OCI-LY7 (cell line): ENCODE results near the gene NDUFAF5. TPM values are rescaled to one million over a fixed set of nuclear protein-coding genes. Genes with fewer than 3 reads are reported as not detected.

Experiments
- BruUV-seq: library from RNA; stranded (reverse); fragments of 400-500 nt; replicated peaks from 2 replicates; lab custom pipeline; 2021; lab: Mats Ljungman, UMichigan
- CTCF ChIA-PET: fragments of 300-600 bp; sonication (Branson Sonifier 250); formaldehyde crosslinking; loops from one replicate; lab custom pipeline; 2022; ENCODE audit warnings: antibody characterized with exemption; ENCODE audit not compliant: unreplicated experiment; lab: Charles Lee
- POLR2A ChIA-PET: fragments of 300-600 bp; sonication (Branson Sonifier 250); formaldehyde crosslinking; loops from one replicate; lab custom pipeline; 2022; ENCODE audit warnings: antibody characterized with exemption; lab: Charles Lee
- DNase-seq: peaks from one replicate; pipeline ENCODE4 v3.0.0-alpha.2; 2015; ENCODE audit warnings: low spot score
- H2AFZ ChIP-seq: fragments of 200-600 bp; sonication (generic), shearing (Covaris generic); 2 replicates; pipeline ENCODE4 v1.6.1; 2014; ENCODE audit warnings: mild to moderate bottlenecking, antibody characterized with exemption, low read length, moderate library complexity
- H3K27ac ChIP-seq: fragments of 200-600 bp; sonication (generic); 2 replicates; pipeline ENCODE4 v1.5.1; 2014; ENCODE audit warnings: mixed run types, low read depth, mild to moderate bottlenecking, moderate library complexity, low read length, inconsistent platforms; ENCODE audit not compliant: poor library complexity, severe bottlenecking
- H3K36me3 ChIP-seq: fragments of 200-600 bp; sonication (generic); 2 replicates; pipeline ENCODE4 v1.6.1; 2014; ENCODE audit warnings: mild to moderate bottlenecking, antibody characterized with exemption, low read length, moderate library complexity, mixed read lengths; ENCODE audit not compliant: insufficient read depth
- H3K4me1 ChIP-seq: fragments of 200-600 bp; sonication (generic); 2 replicates; pipeline ENCODE4 v1.5.1; 2014; ENCODE audit warnings: mild to moderate bottlenecking, low read length; ENCODE audit not compliant: insufficient read depth, poor library complexity, severe bottlenecking
- H3K4me2 ChIP-seq: fragments of 200-600 bp; sonication (generic); 2 replicates; pipeline ENCODE4 v1.6.1; 2014; ENCODE audit warnings: mild to moderate bottlenecking, low read length
- H3K4me3 ChIP-seq: fragments of 200-600 bp; sonication (generic); 2 replicates; pipeline ENCODE4 v1.5.1; 2014; ENCODE audit warnings: mild to moderate bottlenecking, low read depth, low read length; ENCODE audit not compliant: poor library complexity, severe bottlenecking
- H3K79me2 ChIP-seq: fragments of 200-600 bp; sonication (generic); 2 replicates; pipeline ENCODE4 v1.6.1; 2016; ENCODE audit warnings: low read depth, mild to moderate bottlenecking, low read length, moderate library complexity, mixed read lengths; ENCODE audit not compliant: insufficient read depth
- H3K9me2 ChIP-seq: fragments of 200-600 bp; sonication (generic); 2 replicates; pipeline ENCODE4 v1.6.1; 2016; ENCODE audit warnings: mild to moderate bottlenecking, low read length, mixed read lengths; ENCODE audit not compliant: insufficient read depth
- H3K9me3 ChIP-seq: fragments of 200-600 bp; sonication (generic); 2 replicates; pipeline ENCODE4 v1.6.1; 2014; ENCODE audit warnings: mild to moderate bottlenecking, mixed run types, low read length, mixed read lengths
- H4K20me1 ChIP-seq: fragments of 200-600 bp; sonication (generic); 2 replicates; pipeline ENCODE4 v1.6.1; 2014; ENCODE audit warnings: mild to moderate bottlenecking, antibody characterized with exemption, low read length, moderate library complexity, mixed read lengths; ENCODE audit not compliant: insufficient read depth
- CTCF ChIP-seq: fragments of 200-600 bp; sonication (generic); conservative IDR thresholded peaks from 2 replicates; pipeline ENCODE4 v1.5.1; 2014; ENCODE audit warnings: mild to moderate bottlenecking, antibody characterized with exemption, low read length, moderate library complexity, mixed read lengths
- EZH2phosphoT487 ChIP-seq: fragments of 200-600 bp; sonication (generic); IDR thresholded peaks from 2 replicates; pipeline ENCODE4 v1.6.1; 2018; ENCODE audit warnings: low read depth, borderline replicate concordance, mild to moderate bottlenecking, mixed run types, antibody characterized with exemption, low read length, moderate library complexity, mixed read lengths
- intact Hi-C: fragments of 100-400 bp; cut with micrococcal nuclease; formaldehyde crosslinking; loops from one replicate; pipeline ENCODE4 v1.10.0; 2022; ENCODE audit not compliant: unreplicated experiment
- total RNA-seq, 2 experiments: library from RNA; depleted of rRNA in 1 of 2; stranded (reverse); fragments of >200 nt in 1 of 2; shearing (Covaris generic) in 1 of 2; gene quantifications; 2 replicates each; pipeline ENCODE4 v1.2.3, GENCODE V29; 2014 to 2022

NDUFAF5 gene
- total RNA-seq, 2 experiments from 2014 or later = 27.3 to 35.4 TPM

- Histone ChIP-seq H3K79me2 (no peaks in the 10 kb centered on the region), H3K9me3 (no peaks in the 10 kb centered on the region), H3K27ac (no peak overlapping the region), H3K4me2 (no peak overlapping the region), H3K36me3 (no peaks in the 10 kb centered on the region), H3K4me1 (no peaks in the 10 kb centered on the region), H3K4me3 (no peak overlapping the region), H2AFZ (no peak overlapping the region), H4K20me1 (no peaks in the 10 kb centered on the region), H3K9me2 (no peaks in the 10 kb centered on the region)
- TF ChIP-seq EZH2phosphoT487 (no peak), CTCF (no peak)
- POLR2A ChIA-PET = interaction anchor here (0.8 kb wide), 1 partner anchor 758 kb away, joined by 3 read pairs; no protein-coding TSS in a partner anchor
- CTCF ChIA-PET = no interaction called here
- DNase-seq = no peak
- BruUV-seq = no TSS peak
- intact Hi-C loops = no loop called here
These were observed 80.3 kb downstream of the NDUFAF5 start for GRCh38 chr20:13865156-13865555.

GRCh38 chr20:13865791-13866351 is 81.0 kb downstream of the NDUFAF5 start:
- H3K79me2 ChIP-seq = no peaks in the 10 kb centered on the region
- no peak overlapping the region for H3K4me2 ChIP-seq
- no TSS peak for BruUV-seq
- H3K4me1 ChIP-seq = no peaks in the 10 kb centered on the region
- no peaks in the 10 kb centered on the region for H3K36me3 ChIP-seq
- intact Hi-C loops = no loop called here
- H3K9me3 ChIP-seq = no peaks in the 10 kb centered on the region
- no peak overlapping the region for H3K27ac ChIP-seq
- H3K4me3 ChIP-seq = no peak overlapping the region
- no peaks in the 10 kb centered on the region for H4K20me1 ChIP-seq
- ChIA-PET CTCF (no interaction called here), POLR2A (interaction anchor here (0.6 to 0.8 kb wide), 2 partner anchors 91 to 758 kb away, joined by 3 to 4 read pairs; no protein-coding TSS in a partner anchor)
- no peaks in the 10 kb centered on the region for H3K9me2 ChIP-seq
- DNase-seq = no peak
- no peak overlapping the region for H2AFZ ChIP-seq
- TF ChIP-seq CTCF = no peak
- no peak for TF ChIP-seq EZH2phosphoT487

- Histone ChIP-seq H3K79me2 (no peaks in the 10 kb centered on the region), H3K9me2 (no peaks in the 10 kb centered on the region), H3K4me1 (no peaks in the 10 kb centered on the region), H3K9me3 (no peaks in the 10 kb centered on the region), H2AFZ (no peak overlapping the region), H3K27ac (no peak overlapping the region), H3K4me3 (no peak overlapping the region), H4K20me1 (no peaks in the 10 kb centered on the region), H3K4me2 (no peak overlapping the region), H3K36me3 (no peaks in the 10 kb centered on the region)
- ChIA-PET POLR2A (no interaction called here), CTCF (no interaction called here)
- intact Hi-C loops = no loop called here
- BruUV-seq = no TSS peak
- TF ChIP-seq CTCF (no peak), EZH2phosphoT487 (no peak)
- DNase-seq = no peak
These were observed 83.5 kb downstream of the NDUFAF5 start for GRCh38 chr20:13868331-13868730.
